RWPE2 (cell line): Measurements from ENCODE around the gene ZNF446.

Experiments used
- ATAC-seq: fragments of 200-7000 bp; cut with Tn5 transposase; 3 replicates; pipeline ENCODE4 v1.9.1; 2021; ENCODE audit warnings: low read depth
- DNase-seq: peaks from one replicate; pipeline ENCODE4 v3.0.0-alpha.2; 2020; ENCODE audit warnings: low spot score
- H3K27ac ChIP-seq: fragments of 450-650 bp; 2 replicates; pipeline ENCODE4 v1.5.1; 2017; ENCODE audit warnings: mild to moderate bottlenecking; ENCODE audit not compliant: poor library complexity, severe bottlenecking
- H3K27me3 ChIP-seq: fragments of 250-450 bp; sonication (Bioruptor Pico); 2 replicates; pipeline ENCODE4 v1.5.1; 2021; ENCODE audit warnings: mild to moderate bottlenecking, moderate library complexity; ENCODE audit not compliant: insufficient read depth, poor library complexity, severe bottlenecking
- H3K36me3 ChIP-seq: fragments of 250-450 bp; sonication (Bioruptor Pico); 2 replicates; pipeline ENCODE4 v1.5.1; 2020; ENCODE audit warnings: low read depth, mild to moderate bottlenecking, moderate library complexity
- H3K4me1 ChIP-seq: fragments of 250-450 bp; sonication (Bioruptor Pico); 2 replicates; pipeline ENCODE4 v1.5.1; 2021; ENCODE audit warnings: mild to moderate bottlenecking, moderate library complexity; ENCODE audit not compliant: insufficient read depth, poor library complexity, severe bottlenecking
- H3K4me3 ChIP-seq: fragments of 250-450 bp; sonication (Bioruptor Pico); 2 replicates; pipeline ENCODE4 v1.5.1; 2021; ENCODE audit warnings: mild to moderate bottlenecking, moderate library complexity; ENCODE audit not compliant: severe bottlenecking
- H3K9me3 ChIP-seq: fragments of 250-450 bp; sonication (Bioruptor Pico); 2 replicates; pipeline ENCODE4 v1.5.1; 2021; ENCODE audit warnings: mild to moderate bottlenecking, moderate library complexity; ENCODE audit not compliant: severe bottlenecking
- TF ChIP-seq, protein P1 (sequence below): fragments of 450-650 bp; IDR thresholded peaks from one replicate; pipeline ENCODE4 v1.5.1; 2017; ENCODE audit warnings: mild to moderate bottlenecking, moderate library complexity; ENCODE audit not compliant: poor library complexity, severe bottlenecking

Gene ZNF446

GRCh38 chr19:58509731-58510083 lies 33.6 kb downstream of the ZNF446 start:
- no peak overlapping the region for H3K4me3 ChIP-seq
- no peaks in the 10 kb centered on the region for H3K27me3 ChIP-seq
- ATAC-seq (no peak), DNase-seq (no peak)
- no peaks in the 10 kb centered on the region for H3K36me3 ChIP-seq
- H3K9me3 ChIP-seq, result no peaks in the 10 kb centered on the region
- TF ChIP-seq, protein P1, sequence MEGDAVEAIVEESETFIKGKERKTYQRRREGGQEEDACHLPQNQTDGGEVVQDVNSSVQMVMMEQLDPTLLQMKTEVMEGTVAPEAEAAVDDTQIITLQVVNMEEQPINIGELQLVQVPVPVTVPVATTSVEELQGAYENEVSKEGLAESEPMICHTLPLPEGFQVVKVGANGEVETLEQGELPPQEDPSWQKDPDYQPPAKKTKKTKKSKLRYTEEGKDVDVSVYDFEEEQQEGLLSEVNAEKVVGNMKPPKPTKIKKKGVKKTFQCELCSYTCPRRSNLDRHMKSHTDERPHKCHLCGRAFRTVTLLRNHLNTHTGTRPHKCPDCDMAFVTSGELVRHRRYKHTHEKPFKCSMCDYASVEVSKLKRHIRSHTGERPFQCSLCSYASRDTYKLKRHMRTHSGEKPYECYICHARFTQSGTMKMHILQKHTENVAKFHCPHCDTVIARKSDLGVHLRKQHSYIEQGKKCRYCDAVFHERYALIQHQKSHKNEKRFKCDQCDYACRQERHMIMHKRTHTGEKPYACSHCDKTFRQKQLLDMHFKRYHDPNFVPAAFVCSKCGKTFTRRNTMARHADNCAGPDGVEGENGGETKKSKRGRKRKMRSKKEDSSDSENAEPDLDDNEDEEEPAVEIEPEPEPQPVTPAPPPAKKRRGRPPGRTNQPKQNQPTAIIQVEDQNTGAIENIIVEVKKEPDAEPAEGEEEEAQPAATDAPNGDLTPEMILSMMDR, result no peak
- no peak overlapping the region for H3K27ac ChIP-seq
- H3K4me1 ChIP-seq, result no peaks in the 10 kb centered on the region

GRCh38 chr19:58510084-58510862 lies 34.1 kb downstream of the ZNF446 start:
- DNase-seq, result no peak
- TF ChIP-seq, protein P1, result no peak
- Histone ChIP-seq H3K4me1 (no peaks in the 10 kb centered on the region), H3K27ac (no peak overlapping the region), H3K36me3 (no peaks in the 10 kb centered on the region), H3K4me3 (no peak overlapping the region), H3K9me3 (no peaks in the 10 kb centered on the region), H3K27me3 (no peaks in the 10 kb centered on the region)
- no peak for ATAC-seq

- Histone ChIP-seq H3K4me3 (no peak within 1 kb of the TSS), H3K9me3 (no peaks in the 10 kb centered on the region), H3K4me1 (no peaks in the 10 kb centered on the region), H3K36me3 (peaks cover 6% of the 10 kb centered on the region), H3K27me3 (no peaks in the 10 kb centered on the region), H3K27ac (no peak within 1 kb of the TSS)
- DNase-seq (no peak), ATAC-seq (0 out of 3 replicates have a peak, but pooled peaks have one; percentile 2)
- TF ChIP-seq, protein P1, result no peak
Observed at GRCh38 chr19:58511353-58512208, 35.4 kb downstream of the ZNF446 start, which contains the start of gene SLC27A5. Gene SLC27A5, minus strand, starts transcription at chr19:58511992. Its CDS starts 37 bp downstream, at chr19:58511955.

DNA sequence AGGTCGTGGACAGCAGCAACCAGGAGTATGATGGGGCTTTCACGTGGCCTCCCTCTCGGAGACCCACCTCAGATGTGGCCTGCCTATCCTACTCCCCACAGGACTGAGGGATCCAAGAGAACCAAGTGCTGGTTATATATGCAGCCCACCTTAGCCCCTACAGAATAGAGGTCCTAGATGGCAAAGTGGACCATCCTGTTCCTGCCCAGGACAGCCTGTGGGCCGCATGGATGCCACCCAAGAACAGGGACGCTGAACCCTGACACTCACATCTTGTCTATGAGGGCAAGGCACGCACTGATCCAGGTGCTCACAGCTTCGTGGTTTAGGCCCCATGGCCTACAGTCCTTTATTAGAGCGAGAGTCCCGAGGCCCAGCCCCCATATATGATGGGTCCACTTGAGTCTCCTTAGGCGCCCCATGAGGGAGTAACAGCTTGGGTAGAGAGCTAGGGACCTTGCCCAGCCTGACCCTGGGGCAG lies 37.1 kb downstream of the ZNF446 start:
- H3K4me3 ChIP-seq, result no peak overlapping the region
- no peak for DNase-seq
- ATAC-seq, result no peak
- no peaks in the 10 kb centered on the region for H3K27me3 ChIP-seq
- H3K27ac ChIP-seq, result peak overlapping the region; percentile 47
- H3K9me3 ChIP-seq, result no peaks in the 10 kb centered on the region
- TF ChIP-seq, protein P1, result no peak
- peaks cover 6% of the 10 kb centered on the region for H3K36me3 ChIP-seq
- H3K4me1 ChIP-seq, result peaks cover 3% of the 10 kb centered on the region
